ENCODE results near the gene SPATA13.

Gene SPATA13

GRCh38 chr13:24263632-24264031, 103.1 kb downstream of the SPATA13 start:
- DNase-seq, result no peak

DNA sequence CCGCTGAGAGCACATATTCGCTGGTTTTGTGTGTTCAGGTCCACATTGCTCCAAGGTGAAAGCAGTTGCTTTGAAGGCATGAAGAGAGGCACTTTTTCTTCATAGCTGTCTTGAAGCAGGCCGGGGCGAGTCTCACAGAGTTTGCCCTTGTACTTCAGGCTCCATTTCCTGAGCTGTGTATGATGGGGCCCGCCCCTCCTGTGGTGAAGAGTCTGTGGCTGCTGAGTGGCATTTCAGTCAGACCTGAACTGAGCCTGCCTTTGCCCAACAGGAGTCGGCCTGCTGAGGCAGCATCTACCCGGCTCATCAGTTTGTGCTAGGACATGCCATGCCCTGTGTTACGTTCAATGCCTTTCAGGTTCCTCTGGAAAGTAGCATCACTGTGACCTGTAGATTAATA, 104.5 kb downstream of the SPATA13 start:
- peak; percentile 84 for DNase-seq

DNA sequence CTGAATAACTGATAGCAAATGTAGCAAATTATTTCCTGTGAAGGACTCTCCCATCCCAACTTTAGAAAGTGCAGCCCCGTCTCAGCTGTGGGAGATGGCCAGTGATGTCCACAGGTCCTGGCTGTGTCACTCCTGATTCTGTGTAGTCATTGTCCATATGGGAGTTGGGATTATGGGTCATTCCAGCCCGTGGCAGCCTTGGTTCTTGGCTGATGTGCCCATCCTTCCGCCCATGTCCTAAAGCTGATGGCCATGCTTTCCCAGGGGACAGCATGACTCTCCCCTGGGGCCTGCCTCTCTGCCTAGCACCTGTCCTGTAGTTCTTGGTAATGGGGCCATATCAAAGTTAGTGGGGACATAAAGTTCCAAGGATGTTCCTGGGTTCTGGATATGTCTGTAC, 104.9 kb downstream of the SPATA13 start:
- DNase-seq, result no peak

- no peak for DNase-seq
These were observed 106.8 kb downstream of the SPATA13 start for GRCh38 chr13:24267274-24267673.

DNA sequence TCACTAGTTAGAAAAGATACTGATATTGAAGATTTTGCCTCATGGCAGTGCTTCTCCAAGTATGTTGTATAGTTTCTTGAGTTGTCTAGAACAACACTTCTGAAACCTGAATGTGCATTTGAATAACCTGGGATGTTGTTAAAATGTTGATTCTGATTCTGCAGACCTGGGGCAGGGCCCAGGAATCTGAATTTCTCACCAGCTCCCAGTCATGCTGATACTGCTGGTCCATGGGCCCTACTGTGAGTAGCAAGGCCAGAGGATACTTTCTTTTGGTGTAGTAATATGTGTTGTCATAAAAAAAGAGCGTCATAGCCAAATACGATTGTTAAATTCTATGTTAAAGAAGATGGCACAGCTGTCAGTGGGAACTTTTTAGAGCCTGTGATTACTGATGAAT, 107.3 kb downstream of the SPATA13 start:
- peak; percentile 40 for DNase-seq

DNA sequence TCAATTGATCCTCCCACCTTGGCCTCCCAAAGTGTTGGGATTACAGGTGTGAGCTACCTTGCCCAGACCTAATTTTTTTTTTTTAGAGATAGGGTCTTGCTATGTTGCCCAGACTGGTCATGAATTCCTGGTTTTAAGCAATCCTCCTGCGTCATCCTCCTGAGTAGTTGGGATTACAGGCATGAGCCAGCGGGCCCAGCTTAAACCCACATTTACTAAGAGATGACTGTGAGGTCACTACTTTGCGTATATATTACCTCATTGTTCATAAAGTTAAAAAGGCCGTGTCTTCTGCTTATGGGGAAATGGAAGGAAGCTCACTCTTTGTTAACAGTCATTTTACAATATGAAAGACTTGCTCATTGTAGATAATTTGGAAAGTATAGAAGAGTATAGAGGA, 109.3 kb downstream of the SPATA13 start:
- no peak for DNase-seq

DNA sequence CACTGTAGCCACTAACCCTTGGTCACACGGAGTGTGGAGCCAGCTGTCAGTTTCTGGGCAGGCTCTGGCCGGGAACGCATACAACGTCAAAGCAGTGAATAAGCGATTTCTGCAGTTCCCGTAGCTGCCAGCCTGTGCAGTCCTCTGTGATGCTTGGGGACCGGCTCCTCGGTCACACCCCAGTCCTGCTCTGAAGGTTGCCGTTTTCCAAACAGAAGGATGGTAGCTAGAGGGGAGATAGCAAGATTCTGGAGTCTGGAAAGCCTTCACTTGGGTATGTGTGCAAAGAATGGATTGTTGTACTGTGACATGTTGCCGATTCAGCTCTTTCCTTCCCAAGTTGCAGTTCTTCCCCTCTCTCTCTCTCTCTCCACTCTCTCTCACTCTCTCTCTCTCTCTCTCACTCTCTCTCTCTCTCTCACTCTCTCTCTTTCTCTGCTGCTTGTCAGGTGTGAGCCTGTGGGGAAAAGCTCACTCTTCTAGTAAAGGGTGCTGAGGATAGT, 110.2 kb downstream of the SPATA13 start:
- DNase-seq, result peak; percentile 57

DNA sequence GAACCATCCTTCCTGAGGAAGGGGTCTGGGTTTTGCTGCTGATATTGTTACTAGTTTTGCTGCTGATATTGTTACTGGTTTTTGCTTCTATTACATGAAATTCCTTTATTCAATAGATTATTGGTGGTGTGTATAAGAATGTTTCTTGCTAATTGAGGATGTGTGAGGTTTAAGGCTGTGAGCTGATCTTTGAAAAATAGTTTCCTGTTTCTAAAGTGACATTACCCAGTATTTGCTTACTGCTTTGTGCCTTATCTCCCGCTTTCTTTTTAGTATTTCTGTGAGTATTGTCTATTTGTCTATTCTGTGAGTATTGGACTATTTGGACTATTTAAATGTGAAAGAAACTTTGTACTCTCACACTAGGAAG, 110.7 kb downstream of the SPATA13 start:
- no peak for DNase-seq

DNA sequence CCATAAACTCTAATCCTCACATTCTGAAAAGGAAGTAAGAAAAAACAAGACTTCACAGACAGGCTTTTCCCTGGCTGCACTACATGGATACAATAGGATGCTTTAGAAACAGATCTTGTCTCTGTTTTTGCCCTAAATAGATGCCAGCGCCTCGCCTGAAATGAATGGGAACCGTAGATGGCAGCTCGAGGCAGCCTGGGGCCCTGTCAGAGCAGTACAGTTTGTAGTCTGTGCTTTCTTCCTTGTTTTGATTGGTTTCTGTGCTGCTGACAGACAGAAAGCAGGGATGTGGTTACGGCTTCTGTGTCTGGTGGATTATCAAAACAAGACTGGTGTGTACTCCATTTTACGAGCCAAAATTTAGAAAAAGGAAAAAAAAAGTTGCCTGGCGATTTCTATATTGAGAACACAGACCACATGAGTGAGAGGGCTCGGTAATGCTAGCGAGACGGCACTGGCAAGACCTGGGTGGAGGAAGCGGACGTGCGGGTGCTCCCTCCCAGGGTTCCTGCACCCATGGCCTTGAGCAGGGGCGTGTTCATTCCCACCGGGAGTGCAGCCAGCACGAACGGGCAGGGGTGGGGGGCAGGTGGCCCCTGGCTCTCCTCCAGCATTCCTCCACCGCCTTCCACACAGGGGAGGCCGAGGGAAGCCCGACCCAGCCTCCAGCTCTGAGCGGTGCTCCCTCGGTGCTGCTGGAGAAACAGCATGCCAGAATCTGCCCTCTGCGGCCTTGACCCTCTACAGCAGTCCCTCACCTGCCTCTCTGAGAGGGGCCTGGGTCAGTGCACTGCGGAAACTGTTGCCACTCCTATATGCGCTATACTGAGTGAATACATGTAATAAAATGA, 111.3 kb downstream of the SPATA13 start:
- peak; percentile 61 for DNase-seq

DNA sequence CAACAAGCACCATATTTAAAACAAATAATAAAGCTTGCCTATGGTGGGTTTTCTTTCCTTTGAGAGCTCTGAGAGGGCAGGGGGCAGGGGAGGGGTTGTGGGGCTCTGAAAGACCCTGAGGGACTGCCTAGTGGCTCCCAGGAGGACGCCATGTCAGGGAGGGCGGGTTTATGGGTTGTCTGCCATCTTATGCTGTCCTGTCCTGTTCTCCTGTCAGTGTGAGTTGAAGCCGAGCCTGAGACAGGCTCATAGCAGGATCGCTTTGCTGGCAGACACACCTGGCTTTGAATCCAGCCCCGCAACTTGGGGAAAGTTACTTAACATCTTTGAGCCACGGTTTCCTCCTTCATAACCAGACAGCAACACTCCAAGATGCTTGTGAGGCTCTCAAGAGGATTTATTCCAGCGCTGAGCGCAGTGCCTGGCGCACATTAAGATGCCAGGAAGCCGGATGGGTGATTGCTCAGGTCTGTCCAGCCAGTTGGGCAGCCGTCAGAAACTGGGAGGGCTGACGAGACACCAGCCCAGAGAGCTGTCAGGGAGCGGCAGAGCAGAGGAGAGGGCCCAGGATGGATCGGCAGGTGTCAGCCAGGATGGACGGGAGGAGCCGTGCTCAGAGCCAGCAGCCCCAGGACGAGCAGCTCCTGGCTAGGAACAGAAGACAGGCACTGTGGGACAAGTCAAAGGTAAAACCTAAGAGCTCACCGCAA, 112.1 kb downstream of the SPATA13 start:
- no peak for DNase-seq

DNA sequence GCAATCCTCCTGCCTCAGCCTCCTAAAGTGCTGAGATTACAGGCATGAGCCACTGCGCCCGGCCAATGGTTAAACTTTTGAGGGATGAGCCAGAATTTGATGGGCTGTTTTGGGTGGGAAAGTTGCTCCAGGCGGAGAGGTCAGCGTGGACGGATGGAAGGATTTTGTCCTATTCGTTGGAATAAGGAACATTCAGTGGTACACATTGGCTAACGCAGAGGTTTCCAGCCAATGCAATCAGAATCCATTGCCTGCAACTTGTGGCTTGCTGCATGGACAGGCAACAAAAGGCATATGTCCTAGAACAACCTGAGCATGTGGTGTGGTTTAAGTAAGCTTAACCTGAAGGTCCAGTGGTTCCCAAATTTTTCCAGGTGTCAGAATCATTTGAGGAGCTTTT, 113.4 kb downstream of the SPATA13 start:
- DNase-seq, result no peak

DNA sequence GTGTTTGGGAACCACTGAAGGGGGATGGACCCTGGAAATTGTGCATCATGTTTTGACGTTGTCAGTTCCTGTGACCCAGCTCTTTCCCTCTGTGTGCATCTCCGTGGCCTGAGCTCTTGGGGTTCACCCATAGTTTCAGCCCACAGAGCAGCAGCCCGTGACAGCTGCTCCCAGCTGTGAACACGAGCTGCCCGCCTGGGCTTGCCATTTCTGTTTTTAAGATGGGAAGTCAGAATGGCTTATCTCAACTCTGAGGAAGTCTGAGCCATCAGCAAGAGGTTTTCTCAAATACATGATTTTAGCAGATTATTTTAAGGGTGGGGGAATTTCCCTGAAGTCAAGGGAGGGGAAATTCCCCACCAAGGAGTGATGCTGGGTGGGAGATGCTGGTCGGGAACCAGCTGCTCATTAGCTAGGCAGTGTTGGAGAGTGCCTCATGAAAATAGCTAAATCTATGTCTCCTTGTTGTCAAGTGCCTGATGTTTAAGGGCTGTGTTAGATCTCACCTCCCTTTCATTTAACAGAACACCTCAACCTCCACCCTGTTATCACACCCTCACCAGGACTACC, 114.0 kb downstream of the SPATA13 start:
- DNase-seq, result peak; percentile 81

DNA sequence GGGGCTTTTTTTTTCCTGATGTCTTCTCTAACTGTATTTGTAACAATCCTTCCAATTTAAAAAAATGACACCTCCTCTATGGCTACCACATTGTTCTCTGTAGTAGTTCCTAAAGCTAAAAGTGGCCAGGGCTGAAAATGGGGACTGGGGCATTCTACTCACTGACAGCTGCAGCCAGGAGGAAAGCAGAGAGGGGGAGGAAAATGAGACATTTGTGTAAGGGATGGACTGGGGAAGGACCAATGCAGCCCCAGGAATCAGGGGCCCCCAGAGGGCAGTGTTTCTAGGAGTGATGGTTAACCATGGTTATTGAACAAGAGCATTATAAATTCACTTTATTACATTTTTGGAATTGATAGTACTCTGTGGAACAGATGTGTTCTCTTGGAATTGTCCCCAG, 114.5 kb downstream of the SPATA13 start:
- no peak for DNase-seq

DNA sequence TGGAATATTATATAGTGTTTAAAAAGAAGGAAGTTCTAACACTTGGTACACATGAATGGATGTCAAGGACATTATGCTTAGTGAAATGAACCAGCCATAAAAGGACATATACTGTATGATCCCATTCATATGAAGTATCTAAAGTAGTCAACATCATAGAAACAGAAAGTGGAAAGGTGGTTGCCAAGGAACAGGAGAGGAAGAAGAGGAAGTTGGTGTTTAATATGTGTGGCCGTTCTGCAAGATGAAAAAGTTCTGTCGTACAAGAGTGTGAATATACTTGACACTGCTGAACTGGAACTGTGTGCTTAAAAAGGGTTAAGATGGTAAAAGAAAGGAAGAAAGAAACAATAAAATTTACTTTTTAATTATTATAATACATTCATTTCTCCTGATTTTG, 115.8 kb downstream of the SPATA13 start:
- DNase-seq, result no peak

DNA sequence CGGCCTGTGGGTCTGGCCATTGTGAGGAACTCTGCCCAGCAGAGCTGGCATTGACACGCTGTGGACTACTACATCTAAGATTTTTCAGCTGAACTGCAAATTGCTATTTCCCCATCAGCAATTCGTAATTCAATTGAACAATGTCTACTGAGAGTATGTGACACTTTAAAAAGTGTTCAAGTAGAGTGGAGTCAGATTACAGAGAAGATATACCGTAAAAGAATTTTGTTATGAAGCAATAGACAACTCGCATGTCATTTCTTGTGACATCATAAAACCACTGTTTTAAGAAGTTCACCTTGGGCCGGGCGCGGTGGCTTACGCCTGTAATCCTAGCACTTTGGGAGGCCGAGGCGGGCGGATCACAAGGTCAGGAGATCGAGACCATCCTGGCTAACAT, 116.3 kb downstream of the SPATA13 start:
- no peak for DNase-seq

- DNase-seq, result no peak
These were observed 117.2 kb downstream of the SPATA13 start for GRCh38 chr13:24277761-24278160.

DNA sequence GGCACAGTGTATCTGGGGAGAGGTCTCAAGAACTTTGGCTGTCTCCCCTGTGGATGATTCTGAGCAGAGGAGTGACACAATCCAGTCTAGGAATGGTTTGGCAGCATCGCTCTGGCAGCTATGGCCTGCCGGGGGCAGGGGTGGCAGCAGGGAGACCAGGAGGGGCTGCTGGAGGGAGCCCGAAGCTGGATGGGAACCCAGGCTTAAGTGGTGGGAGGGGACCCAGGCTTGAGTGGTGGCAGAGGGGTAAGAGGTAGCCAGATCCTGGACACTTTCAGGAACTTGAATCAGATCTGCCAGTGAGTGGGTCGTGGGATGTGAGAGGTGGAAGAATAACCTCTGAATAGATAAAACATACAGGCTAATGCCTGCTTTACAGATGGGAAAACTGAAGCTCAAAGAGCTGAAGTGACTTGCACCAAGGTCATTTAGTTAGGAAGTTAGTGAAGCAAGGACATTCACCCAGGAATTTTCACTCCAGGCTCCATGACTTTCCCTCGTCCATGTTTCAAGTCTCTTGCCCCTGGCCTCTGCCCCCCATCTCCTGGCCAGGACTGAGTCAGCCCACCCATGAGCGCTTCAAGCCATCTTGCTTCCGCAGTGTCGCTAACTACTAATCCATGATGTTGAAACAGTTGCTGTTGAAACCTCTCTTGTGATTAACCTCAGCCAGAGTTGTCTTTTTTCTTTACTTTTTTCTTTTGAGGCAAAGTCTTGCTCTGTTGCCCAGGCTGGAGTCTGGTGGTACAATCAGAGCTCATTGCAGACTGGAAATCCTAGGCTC, 119.0 kb downstream of the SPATA13 start:
- DNase-seq, result no peak

DNA sequence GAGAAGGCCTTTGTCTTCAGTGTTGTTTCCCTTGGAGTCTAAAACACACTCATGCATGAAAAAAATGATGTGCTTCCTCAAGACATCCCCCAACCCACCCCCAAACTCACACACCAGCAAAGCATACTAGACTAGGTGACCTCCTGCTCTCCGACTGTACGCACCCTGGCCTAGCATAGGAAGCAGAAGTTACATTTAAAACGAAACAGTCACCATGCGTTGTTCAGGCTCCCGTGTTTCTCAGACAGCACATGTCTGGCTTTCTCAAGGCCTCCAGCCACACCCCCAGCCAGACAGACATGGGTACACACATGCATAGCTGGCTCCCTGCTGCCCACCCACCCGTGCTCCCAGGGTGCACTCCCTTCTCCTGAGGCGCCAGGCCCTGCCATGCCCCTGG, 120.2 kb downstream of the SPATA13 start:
- DNase-seq, result no peak

GRCh38 chr13:24281188-24282008, 120.9 kb downstream of the SPATA13 start:
- no peak for DNase-seq

- no peak for DNase-seq
These were observed 121.7 kb downstream of the SPATA13 start for GRCh38 chr13:24282256-24282655.

- DNase-seq, result no peak
These were observed 124.5 kb downstream of the SPATA13 start for GRCh38 chr13:24284889-24285565.

- no peak for DNase-seq
These were observed 126.1 kb downstream of the SPATA13 start for GRCh38 chr13:24286624-24287023.

All from stimulated activated CD4-positive, alpha-beta T cell treated with anti-CD3 and anti-CD28 coated beads, Interleukin-1b, Interleukin-23, amount 100 ng/mL, for 48 hours (primary cell).